ENCODE results near the gene SACM1L. TPM values are rescaled to one million over a fixed set of nuclear protein-coding genes. Genes with fewer than 3 reads are reported as not detected.
A peak's percentile ranks its signal among the peaks of the same experiment; 100 is the strongest.
"Not testable (repeated sequence)": the region's sequence is repeated elsewhere in the genome, so short reads cannot be mapped to it uniquely, and the experiment has no call there.

Gene SACM1L
- total RNA-seq, 2 donors from 2014 or later: 25.1 to 49.5 TPM

DNA sequence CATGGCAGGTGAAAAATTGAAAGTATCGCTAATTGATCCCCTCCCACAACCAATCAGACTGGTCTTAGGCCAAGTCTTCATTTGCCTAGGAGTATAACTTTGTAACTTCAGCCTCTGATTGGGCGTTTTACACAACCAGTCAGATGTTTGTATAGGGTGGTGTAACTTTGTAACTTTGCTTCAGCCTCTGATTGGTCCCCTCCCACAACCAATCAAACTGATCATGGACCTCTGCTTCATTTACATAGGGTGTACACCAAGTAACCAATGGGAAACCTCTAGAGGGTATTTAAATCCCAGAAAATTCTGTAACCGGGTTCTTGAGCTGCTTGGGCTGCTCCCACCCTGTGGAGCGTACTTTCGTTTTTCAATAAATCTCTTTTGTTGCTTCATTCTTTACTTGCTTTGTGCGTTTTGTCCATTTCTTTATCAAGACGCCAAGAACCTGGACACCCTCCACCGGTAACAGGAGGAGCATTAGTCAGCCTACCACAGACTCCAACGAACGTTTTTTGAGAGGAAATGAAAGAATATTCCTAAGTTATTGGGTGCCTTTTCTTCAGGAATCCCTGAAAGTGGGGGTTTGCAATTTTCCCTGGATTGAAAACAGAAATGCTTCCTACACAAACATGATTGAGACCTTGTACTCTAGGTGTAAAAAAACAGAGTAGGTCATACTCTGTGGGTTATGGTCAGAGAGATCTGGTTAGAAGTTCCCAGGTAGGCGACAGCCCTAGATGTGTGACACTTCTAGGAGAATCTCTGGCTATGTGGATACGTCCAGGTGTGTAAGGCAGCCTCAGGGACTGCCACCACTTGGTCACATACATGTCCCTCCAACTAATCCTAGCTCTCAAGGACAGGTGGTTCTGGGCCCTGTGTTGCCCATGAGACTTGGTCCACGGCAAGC lies 5.5 kb upstream of the SACM1L start:
- 68 to 69% methylated on average over 13 of the region's 13 CpGs for WGBS, 2 donors
- Histone ChIP-seq H3K36me3 (replicated peaks in 1 of 2; ENCODE audit: insufficient read depth in 1 of 2, low read depth in 2 of 2) (peaks cover 0 to 4% of the 10 kb centered on the region in 2 donors), H3K4me3 (no peak overlapping the region), H3K9me3 (no peaks in the 10 kb centered on the region), H3K4me1 (peaks cover 5% of the 10 kb centered on the region), H3K27me3 (no peaks in the 10 kb centered on the region), H3K27ac (no peak overlapping the region)
- TF ChIP-seq POLR2A (IDR thresholded peaks at IDR 0.05): no peak
- TF ChIP-seq, protein P1, sequence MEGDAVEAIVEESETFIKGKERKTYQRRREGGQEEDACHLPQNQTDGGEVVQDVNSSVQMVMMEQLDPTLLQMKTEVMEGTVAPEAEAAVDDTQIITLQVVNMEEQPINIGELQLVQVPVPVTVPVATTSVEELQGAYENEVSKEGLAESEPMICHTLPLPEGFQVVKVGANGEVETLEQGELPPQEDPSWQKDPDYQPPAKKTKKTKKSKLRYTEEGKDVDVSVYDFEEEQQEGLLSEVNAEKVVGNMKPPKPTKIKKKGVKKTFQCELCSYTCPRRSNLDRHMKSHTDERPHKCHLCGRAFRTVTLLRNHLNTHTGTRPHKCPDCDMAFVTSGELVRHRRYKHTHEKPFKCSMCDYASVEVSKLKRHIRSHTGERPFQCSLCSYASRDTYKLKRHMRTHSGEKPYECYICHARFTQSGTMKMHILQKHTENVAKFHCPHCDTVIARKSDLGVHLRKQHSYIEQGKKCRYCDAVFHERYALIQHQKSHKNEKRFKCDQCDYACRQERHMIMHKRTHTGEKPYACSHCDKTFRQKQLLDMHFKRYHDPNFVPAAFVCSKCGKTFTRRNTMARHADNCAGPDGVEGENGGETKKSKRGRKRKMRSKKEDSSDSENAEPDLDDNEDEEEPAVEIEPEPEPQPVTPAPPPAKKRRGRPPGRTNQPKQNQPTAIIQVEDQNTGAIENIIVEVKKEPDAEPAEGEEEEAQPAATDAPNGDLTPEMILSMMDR (IDR thresholded peaks at IDR 0.05): no peak
- intact Hi-C loops (cut with DNase I): no loop called here
- ATAC-seq (no peak), DNase-seq (no peak)

GRCh38 chr3:45684327-45684892 lies 4.8 kb upstream of the SACM1L start:
- Histone ChIP-seq H3K36me3 (replicated peaks in 1 of 2; ENCODE audit: insufficient read depth in 1 of 2, low read depth in 2 of 2) (no peaks in the 10 kb centered on the region), H3K27me3 (no peaks in the 10 kb centered on the region), H3K4me1 (peaks cover 6% of the 10 kb centered on the region), H3K9me3 (no peaks in the 10 kb centered on the region), H3K27ac (no peak overlapping the region), H3K4me3 (no peak overlapping the region)
- ATAC-seq (no peak), DNase-seq (no peak)
- TF ChIP-seq POLR2A (IDR thresholded peaks at IDR 0.05): no peak
- TF ChIP-seq, protein P1 (IDR thresholded peaks at IDR 0.05): no peak
- intact Hi-C loops (cut with DNase I): no loop called here
- 42% methylated on average over 12 of the region's 12 CpGs for WGBS, 2 donors

GRCh38 chr3:45685722-45686121 lies 3.5 kb upstream of the SACM1L start:
- H3K27me3 ChIP-seq; H3K9me3 ChIP-seq; H3K36me3 ChIP-seq (replicated peaks in 1 of 2; ENCODE audit: insufficient read depth in 1 of 2, low read depth in 2 of 2); DNase-seq; intact Hi-C loops (cut with DNase I); ATAC-seq; H3K4me3 ChIP-seq; H3K27ac ChIP-seq: not testable (repeated sequence)
- WGBS, 2 donors: 28 to 31% methylated on average over 4 of the region's 4 CpGs
- peaks cover 14% of the 10 kb centered on the region for H3K4me1 ChIP-seq

- no peak for ATAC-seq
- 88 to 90% methylated on average over 7 of the region's 7 CpGs for WGBS, 2 donors
- no peak for TF ChIP-seq POLR2A (IDR thresholded peaks at IDR 0.05)
- TF ChIP-seq, protein P1 (IDR thresholded peaks at IDR 0.05): no peak
Measured at GRCh38 chr3:45686850-45687249, 2.3 kb upstream of the SACM1L start.

DNA sequence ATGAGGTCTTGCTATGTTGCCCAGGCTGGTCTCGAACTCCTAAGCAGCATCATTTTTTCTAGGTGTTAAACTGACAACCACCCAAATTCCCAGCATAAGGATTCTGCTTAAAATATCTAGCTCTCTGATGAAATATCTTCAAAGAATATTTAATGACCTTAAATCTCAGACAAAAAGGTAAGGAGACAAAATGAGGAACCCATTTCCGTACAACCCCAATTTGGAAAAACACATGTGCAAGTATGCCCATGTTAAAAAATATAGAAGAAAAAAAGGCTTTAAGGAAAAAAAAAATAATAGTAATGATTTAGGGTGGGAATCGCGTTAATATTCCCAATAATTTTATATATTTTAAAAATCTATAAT lies 1.4 kb upstream of the SACM1L start:
- 31 to 47% methylated on average over 4 of the region's 4 CpGs for WGBS, 2 donors
- TF ChIP-seq POLR2A (IDR thresholded peaks at IDR 0.05): no peak
- TF ChIP-seq, protein P1 (IDR thresholded peaks at IDR 0.05): no peak
- no peaks in the 10 kb centered on the region for H3K9me3 ChIP-seq
- DNase-seq (no peak), ATAC-seq (no peak)
- H3K27me3 ChIP-seq: no peaks in the 10 kb centered on the region
- H3K4me3 ChIP-seq: no peak overlapping the region
- peaks cover 32% of the 10 kb centered on the region for H3K4me1 ChIP-seq
- peak overlapping the region in 1 of 4 donors; percentile 93 for H3K27ac ChIP-seq
- no peaks in the 10 kb centered on the region for H3K36me3 ChIP-seq (replicated peaks in 1 of 2; ENCODE audit: insufficient read depth in 1 of 2, low read depth in 2 of 2)
- intact Hi-C loops (cut with DNase I): no loop called here

More at GRCh38 chr3:45686850-45687249, 2.3 kb upstream of the SACM1L start:
- Histone ChIP-seq H3K36me3 (replicated peaks in 1 of 2; ENCODE audit: insufficient read depth in 1 of 2, low read depth in 2 of 2) (no peaks in the 10 kb centered on the region), H3K4me1 (peaks cover 25% of the 10 kb centered on the region), H3K27me3 (no peaks in the 10 kb centered on the region), H3K27ac (no peak overlapping the region), H3K9me3 (no peaks in the 10 kb centered on the region), H3K4me3 (no peak overlapping the region)
- no peak for DNase-seq
- intact Hi-C loops (cut with DNase I): no loop called here

Measured in body of pancreas (tissue), 4 donors.